ENCODE measurements around the gene MTMR11.

DNA sequence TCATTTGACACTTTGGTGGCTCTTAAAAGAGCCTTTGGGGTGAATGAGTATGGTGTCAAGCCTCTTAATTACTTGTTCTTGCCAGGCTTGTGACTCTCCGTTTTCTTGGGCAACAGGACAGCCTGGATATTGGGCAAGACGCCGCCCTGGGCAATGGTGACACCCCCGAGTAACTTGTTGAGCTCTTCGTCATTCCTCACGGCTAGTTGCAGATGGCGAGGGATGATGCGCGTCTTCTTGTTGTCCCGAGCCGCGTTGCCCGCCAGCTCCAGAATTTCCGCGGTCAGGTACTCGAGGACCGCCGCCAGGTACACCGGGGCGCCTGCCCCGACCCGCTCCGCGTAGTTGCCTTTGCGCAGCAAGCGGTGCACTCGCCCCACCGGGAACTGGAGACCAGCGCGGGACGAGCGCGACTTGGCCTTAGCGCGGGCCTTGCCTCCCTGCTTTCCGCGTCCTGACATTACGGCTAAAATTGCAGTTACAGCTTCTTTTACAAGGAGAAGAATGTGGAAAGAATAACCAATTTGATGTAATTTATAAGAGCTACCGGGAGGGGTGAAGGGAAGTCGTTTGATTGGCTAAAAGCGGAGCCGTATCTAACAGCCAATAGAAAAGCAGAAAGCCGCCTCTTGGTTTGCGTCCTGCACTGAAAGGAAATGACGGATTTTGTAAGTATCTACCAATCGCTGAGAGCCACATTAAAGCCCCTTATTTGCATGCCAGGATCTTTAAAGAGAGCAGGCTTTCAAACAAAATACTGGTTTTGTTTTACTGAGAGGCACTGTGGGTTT lies 49.0 kb downstream of the MTMR11 start:
- no peak for TF ChIP-seq EZH2 (IDR thresholded peaks at IDR 0.05; ENCODE audit: borderline replicate concordance, low read depth, low read length, severe bottlenecking)
- TF ChIP-seq, protein P1, sequence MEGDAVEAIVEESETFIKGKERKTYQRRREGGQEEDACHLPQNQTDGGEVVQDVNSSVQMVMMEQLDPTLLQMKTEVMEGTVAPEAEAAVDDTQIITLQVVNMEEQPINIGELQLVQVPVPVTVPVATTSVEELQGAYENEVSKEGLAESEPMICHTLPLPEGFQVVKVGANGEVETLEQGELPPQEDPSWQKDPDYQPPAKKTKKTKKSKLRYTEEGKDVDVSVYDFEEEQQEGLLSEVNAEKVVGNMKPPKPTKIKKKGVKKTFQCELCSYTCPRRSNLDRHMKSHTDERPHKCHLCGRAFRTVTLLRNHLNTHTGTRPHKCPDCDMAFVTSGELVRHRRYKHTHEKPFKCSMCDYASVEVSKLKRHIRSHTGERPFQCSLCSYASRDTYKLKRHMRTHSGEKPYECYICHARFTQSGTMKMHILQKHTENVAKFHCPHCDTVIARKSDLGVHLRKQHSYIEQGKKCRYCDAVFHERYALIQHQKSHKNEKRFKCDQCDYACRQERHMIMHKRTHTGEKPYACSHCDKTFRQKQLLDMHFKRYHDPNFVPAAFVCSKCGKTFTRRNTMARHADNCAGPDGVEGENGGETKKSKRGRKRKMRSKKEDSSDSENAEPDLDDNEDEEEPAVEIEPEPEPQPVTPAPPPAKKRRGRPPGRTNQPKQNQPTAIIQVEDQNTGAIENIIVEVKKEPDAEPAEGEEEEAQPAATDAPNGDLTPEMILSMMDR (IDR thresholded peaks at IDR 0.05; ENCODE audit: borderline replicate concordance, extremely low read depth, low read length, poor library complexity, severe bottlenecking): no peak

All from DND-41 (cell line).